ENCODE results near the gene RHOBTB1.

The RHOBTB1 gene

GRCh38 chr10:60903096-60903495 is 40.9 kb downstream of the RHOBTB1 start:
- DNase-seq: no peak

- DNase-seq: no peak
Measured at GRCh38 chr10:60901561-60902235, 42.3 kb downstream of the RHOBTB1 start.

GRCh38 chr10:60899266-60899665 is 44.7 kb downstream of the RHOBTB1 start:
- DNase-seq: no peak

- DNase-seq: no peak
Measured at GRCh38 chr10:60898321-60898720, 45.7 kb downstream of the RHOBTB1 start.

GRCh38 chr10:60896810-60897209 is 47.2 kb downstream of the RHOBTB1 start:
- DNase-seq: no peak

GRCh38 chr10:60896033-60896432 is 48.0 kb downstream of the RHOBTB1 start:
- DNase-seq: no peak

GRCh38 chr10:60894786-60895185 is 49.2 kb downstream of the RHOBTB1 start:
- no peak for DNase-seq

GRCh38 chr10:60893231-60893630 is 50.8 kb downstream of the RHOBTB1 start:
- DNase-seq: no peak

- no peak for DNase-seq
Measured at GRCh38 chr10:60892571-60892970, 51.4 kb downstream of the RHOBTB1 start.

GRCh38 chr10:60890811-60891210 is 53.2 kb downstream of the RHOBTB1 start:
- DNase-seq: no peak

GRCh38 chr10:60883187-60883586 is 60.8 kb downstream of the RHOBTB1 start:
- no peak for DNase-seq

- DNase-seq: no peak
Measured at GRCh38 chr10:60878224-60878623, 65.8 kb downstream of the RHOBTB1 start.

GRCh38 chr10:60877777-60878120 is 66.2 kb downstream of the RHOBTB1 start:
- no peak for DNase-seq

GRCh38 chr10:60877061-60877776 is 66.8 kb downstream of the RHOBTB1 start:
- no peak for DNase-seq

- no peak for DNase-seq
Measured at GRCh38 chr10:60873758-60874157, 70.2 kb downstream of the RHOBTB1 start.

- DNase-seq: no peak
Measured at GRCh38 chr10:60872451-60872850, 71.5 kb downstream of the RHOBTB1 start.

GRCh38 chr10:60871215-60871614 is 72.8 kb downstream of the RHOBTB1 start:
- DNase-seq: no peak

GRCh38 chr10:60870803-60871202 is 73.2 kb downstream of the RHOBTB1 start:
- no peak for DNase-seq

- no peak for DNase-seq
Measured at GRCh38 chr10:60870416-60870728, 73.6 kb downstream of the RHOBTB1 start.

- DNase-seq: no peak
Measured at GRCh38 chr10:60869652-60870415, 74.2 kb downstream of the RHOBTB1 start.

GRCh38 chr10:60868946-60869345 is 75.0 kb downstream of the RHOBTB1 start:
- no peak for DNase-seq

GRCh38 chr10:60865198-60865783 is 78.7 kb downstream of the RHOBTB1 start:
- no peak for DNase-seq

GRCh38 chr10:60863796-60864195 is 80.2 kb downstream of the RHOBTB1 start:
- DNase-seq: no peak

GRCh38 chr10:60862517-60862916 is 81.5 kb downstream of the RHOBTB1 start:
- DNase-seq: no peak
